TTC549 (cell line): ENCODE results near the gene TRIB2.

ENCODE experiments used
- FAIRE-seq: peaks from 2 replicates; lab custom pipeline; 2012; peaks lifted over from hg19 to GRCh38; lab: Jason Lieb, UNC

The TRIB2 gene

GRCh38 chr2:12750166-12750905 lies 33.6 kb downstream of the TRIB2 start:
- FAIRE-seq, result no peak

- no peak for FAIRE-seq
Measured at GRCh38 chr2:12754643-12755042, 37.9 kb downstream of the TRIB2 start.

DNA sequence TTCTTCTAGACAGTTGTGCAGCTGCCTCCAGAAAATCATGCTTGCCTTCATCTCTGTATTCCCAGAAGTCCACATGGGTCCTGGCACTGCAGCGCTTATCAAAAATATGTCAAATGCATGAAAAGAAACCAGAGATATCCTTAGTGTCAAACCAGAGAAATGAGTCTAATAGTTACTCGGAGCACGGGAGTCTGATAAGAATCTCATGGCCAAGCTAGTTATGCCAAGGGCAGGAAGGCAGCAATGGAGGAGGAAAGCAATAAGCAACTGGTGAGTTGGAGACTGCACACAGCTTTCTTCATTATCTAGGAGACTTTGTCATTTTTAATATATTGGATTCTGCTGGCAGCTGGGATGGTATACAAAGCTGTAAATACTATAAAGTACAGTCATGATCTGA lies 38.6 kb downstream of the TRIB2 start:
- FAIRE-seq, result no peak

GRCh38 chr2:12759248-12759647 lies 42.5 kb downstream of the TRIB2 start:
- no peak for FAIRE-seq

GRCh38 chr2:12761104-12761503 lies 44.4 kb downstream of the TRIB2 start:
- FAIRE-seq, result no peak

- no peak for FAIRE-seq
Measured at GRCh38 chr2:12762337-12762736, 45.6 kb downstream of the TRIB2 start.

GRCh38 chr2:12762976-12763375 lies 46.2 kb downstream of the TRIB2 start:
- FAIRE-seq, result no peak

DNA sequence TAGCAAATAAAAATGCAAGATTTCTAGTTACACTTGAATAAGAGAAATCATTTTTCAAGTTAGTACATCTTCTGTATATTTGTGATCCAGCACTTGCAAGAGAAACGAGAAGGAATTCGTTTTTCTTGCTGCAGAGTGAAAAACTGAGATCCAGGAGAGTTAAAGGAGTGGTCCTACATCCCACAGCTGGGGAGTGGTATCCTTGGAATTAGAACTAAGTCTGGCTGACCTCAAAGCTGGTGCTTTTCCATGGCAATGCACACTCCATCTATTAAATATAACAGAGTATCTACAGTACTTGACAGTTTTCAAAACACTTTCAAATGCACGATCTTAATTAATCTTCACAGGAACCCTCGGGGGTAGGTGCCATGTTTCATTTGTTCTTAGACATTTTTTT lies 46.8 kb downstream of the TRIB2 start:
- FAIRE-seq, result no peak

GRCh38 chr2:12764075-12764730 lies 47.5 kb downstream of the TRIB2 start:
- FAIRE-seq, result no peak

- no peak for FAIRE-seq
Measured at GRCh38 chr2:12764849-12765605, 48.3 kb downstream of the TRIB2 start.

DNA sequence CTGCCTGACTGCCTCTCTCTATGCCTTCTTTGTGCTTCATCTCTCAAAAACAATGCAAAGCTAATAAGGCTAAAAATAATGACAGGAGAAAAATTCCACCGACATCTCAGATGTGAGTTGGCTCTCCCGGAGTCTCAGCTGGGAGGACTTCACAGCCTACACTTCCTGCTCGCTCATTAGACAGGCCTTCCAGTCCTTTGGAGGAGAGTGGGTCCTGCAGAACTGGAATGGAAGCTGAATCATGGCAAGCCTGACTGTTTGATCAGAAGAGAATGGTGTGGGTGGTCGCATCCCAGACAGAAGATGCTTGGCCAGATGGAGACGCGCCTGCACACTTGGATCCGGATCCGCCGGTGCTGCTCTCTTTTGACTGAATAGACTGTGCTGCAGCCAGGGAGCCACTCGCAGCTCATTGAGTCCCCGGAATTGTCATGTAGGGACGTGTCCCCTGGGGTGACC lies 49.7 kb downstream of the TRIB2 start:
- no peak for FAIRE-seq

DNA sequence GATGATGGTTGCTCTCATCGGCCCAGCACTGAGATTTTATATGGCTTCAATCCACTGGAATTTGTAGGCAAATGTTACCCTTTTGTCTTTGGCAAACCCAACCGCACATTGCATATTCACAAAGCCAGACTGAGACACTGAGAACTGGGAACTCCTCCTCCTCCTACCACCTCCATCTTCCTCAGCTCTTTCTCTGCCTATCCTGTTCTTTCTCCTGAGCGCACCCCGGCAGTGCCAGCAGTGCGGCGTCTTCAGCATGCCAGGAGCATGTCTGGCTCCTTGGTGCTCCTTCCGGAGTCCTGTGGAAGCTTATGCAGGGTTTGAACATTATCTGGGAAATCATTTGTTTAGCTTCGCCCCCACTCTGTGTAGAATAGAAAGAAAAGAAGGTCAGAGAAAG lies 50.8 kb downstream of the TRIB2 start:
- FAIRE-seq, result no peak

- no peak for FAIRE-seq
Measured at GRCh38 chr2:12767996-12768624, 51.4 kb downstream of the TRIB2 start.

DNA sequence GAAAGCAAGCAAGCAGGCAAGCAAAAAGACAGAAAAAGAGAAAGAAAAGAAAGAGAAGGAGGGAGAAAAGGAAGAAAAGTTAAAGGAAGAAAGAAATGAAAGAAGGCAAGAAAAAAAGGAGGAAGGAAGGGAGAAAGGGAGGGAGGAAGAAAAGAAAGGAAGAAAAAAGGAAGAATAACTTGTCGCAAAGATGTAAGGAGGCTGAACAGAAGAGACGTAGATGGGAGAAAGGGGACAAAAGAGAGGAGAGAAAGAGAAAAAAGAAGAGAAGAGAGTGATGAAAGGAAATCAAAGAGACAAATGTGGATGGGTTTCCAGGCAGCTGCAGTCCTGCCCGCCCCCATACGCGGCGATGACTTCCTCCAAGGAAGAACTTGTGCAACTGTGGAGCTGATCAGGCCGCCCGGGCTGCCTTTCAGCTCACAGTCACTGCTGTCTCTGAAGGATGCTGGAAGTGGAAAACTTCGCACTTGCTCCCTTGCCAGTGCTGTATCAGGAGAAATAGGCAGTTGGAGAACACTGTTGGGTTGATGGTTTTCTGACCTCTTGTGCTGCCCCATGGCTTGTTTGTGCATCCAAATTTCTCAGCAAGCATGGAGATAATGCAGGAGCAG lies 52.9 kb downstream of the TRIB2 start:
- FAIRE-seq, result no peak

DNA sequence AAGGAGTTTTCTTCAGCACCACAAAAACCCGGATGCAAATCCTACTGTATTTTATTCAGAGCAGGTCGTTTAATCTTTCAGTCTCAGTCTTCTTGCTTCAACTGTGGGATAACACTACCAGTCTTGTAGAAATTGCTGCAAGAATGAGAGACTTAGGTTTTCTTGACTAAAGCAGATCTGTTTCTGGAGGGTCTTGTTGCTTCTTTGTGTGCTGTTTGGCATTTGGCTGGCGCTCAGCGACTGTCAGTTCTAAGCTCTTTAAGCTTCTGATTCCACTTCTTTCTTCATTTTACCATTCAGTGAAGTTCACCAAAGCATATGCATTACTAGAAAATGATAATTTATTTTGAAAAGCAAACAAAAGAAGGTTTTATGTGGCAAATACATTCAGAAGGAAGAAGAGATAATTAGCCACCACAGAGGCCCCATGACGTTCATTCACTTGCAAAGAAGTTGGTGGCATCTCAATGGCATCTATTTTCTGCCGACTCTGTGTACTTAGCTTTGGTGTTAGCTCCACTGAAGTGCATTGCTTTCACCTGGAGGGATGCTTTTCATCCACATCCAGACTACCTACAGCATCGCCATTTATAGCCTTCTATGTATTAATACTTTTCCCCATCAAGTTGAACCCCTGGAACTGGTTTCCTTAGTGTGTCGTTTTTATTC lies 53.7 kb downstream of the TRIB2 start:
- FAIRE-seq, result no peak

GRCh38 chr2:12771154-12771553 lies 54.4 kb downstream of the TRIB2 start:
- FAIRE-seq, result no peak

- no peak for FAIRE-seq
Measured at GRCh38 chr2:12773586-12774394, 57.1 kb downstream of the TRIB2 start.

DNA sequence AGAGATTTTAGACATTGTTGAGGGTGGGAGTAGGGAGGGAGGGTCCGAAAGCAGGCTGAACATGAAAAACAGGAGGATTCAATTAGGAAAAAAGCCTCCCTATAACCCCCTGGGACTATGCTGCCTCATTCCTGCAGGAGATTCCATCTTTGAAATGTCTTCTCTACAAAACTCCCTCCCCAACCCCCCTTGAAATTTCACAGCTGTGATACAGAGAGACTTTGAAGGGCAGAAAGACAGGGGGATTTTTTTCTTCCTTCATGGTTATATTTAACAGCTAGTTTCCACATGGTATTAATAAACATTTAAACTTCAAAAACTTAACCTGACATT lies 57.6 kb downstream of the TRIB2 start:
- FAIRE-seq, result no peak

GRCh38 chr2:12776521-12776961 lies 59.8 kb downstream of the TRIB2 start:
- FAIRE-seq, result no peak

DNA sequence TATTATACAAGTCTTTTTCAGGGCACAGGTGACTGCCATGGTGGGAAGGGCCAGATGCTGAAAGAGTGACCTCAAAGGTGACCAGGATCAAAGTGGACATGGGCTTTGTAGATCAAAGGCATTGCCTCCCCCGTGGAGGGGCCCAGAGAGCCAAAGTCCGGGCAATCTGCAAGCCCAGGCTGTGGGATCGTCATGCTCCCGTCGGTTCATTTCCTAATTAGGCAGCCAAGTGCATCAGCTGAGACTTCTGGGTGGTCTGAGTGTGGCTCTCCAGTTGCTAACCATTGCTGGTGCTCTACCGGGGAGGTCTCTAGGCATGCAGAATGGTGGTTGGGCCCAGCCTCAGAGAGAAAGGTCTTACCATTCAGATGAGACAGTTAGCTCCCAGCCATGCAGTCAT lies 61.6 kb downstream of the TRIB2 start:
- FAIRE-seq, result no peak
